ENCODE data around the gene DVL2. TPM values are rescaled to one million over a fixed set of nuclear protein-coding genes. Genes with fewer than 3 reads are reported as not detected.

DVL2 gene
- total and polyA plus RNA-seq, 2 experiments from 2014 or later = 79.2 to 121 TPM

DNA sequence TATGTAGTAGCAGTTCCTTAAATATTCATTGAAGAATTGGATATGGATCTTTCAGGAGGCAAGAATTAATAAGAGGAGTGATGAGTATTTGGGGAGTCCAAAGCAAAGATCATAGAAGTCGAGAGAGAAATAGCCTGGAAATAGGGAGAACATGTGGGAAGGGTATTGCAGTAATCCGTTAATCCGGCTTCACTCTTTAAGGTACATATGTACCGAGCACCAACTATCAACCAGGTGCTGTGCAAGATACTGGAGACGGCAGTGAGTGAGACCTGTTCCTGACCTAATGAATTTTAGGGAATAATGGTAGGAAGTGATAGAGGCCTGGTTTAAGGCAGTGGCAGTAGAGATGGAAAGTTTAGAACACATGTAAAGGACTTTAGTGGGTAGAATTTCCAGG lies 18.8 kb upstream of the DVL2 start:
- Histone ChIP-seq H3K36me3 (peaks cover 14% of the 10 kb centered on the region), H3K27me3 (no peaks in the 10 kb centered on the region), H3K4me1 (ENCODE audit: low read depth) (peaks cover 19% of the 10 kb centered on the region), H3K4me3 (peak overlapping the region; percentile 69), H3K27ac (peak overlapping the region; percentile 99), H3K9me3 (ENCODE audit: low read depth) (no peaks in the 10 kb centered on the region)
- no peak for TF ChIP-seq CTCF (IDR thresholded peaks at IDR 0.05; ENCODE audit: low read depth, low read length)
- DNase-seq (ENCODE audit: low read depth in 1 of 2, low spot score in 1 of 2) = no peak

- Histone ChIP-seq H3K4me3 (peak within 1 kb of the TSS; percentile 69), H3K4me1 (ENCODE audit: low read depth) (peaks cover 19% of the 10 kb centered on the region), H3K9me3 (ENCODE audit: low read depth) (no peaks in the 10 kb centered on the region), H3K27me3 (no peaks in the 10 kb centered on the region), H3K36me3 (peaks cover 9% of the 10 kb centered on the region), H3K27ac (peak within 1 kb of the TSS; percentile 99)
- peak; percentile 10 for TF ChIP-seq CTCF (IDR thresholded peaks at IDR 0.05; ENCODE audit: low read depth, low read length)
- DNase-seq (ENCODE audit: low read depth in 1 of 2, low spot score in 1 of 2) = peak; percentile 94 to 97
Observed at GRCh38 chr17:7252176-7253043, 18.1 kb upstream of the DVL2 start, which contains the start of gene ELP5. ELP5 (plus strand) TSS chr17:7252215; CDS start chr17:7252551, 336 bp downstream.

DNA sequence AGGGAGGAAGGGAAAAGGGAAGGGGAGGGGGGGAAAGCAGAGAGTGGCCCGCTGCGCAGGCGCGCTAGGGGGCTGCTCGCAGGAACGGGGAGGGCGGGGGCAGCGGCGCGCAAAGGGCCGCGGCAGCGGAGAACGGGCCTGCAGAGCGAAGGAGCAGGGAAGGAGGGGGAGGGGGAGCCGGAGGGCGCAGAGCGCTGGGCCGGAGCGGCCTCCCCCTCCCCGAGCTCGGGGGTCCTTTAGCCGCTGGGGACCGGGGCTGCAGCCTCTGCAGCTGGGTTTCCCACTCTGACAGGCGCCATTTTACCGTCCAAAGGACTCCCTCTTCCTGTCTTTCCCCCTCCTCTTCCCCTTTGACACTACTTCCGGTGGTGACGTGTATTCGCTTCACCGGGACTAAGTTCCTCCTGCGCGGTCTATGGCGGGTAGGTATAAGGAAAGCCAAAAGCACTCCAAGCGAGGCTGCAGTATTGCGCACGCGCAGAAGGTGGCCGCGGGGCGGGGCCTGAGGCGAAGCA lies 17.4 kb upstream of the DVL2 start, which contains the start of gene CTDNEP1:
CTDNEP1 (minus strand) TSS at position 74 of the 515 bp plus-strand sequence. CDS start 438 bp downstream, outside the sequence.
- Histone ChIP-seq H3K36me3 (peaks cover 8% of the 10 kb centered on the region), H3K4me1 (ENCODE audit: low read depth) (peaks cover 19% of the 10 kb centered on the region), H3K9me3 (ENCODE audit: low read depth) (no peaks in the 10 kb centered on the region), H3K27me3 (no peaks in the 10 kb centered on the region), H3K4me3 (peak within 1 kb of the TSS; percentile 69), H3K27ac (peak within 1 kb of the TSS; percentile 99)
- peak; percentile 98 to 100 for DNase-seq (ENCODE audit: low read depth in 1 of 2, low spot score in 1 of 2)
- no peak for TF ChIP-seq CTCF (IDR thresholded peaks at IDR 0.05; ENCODE audit: low read depth, low read length)

- Histone ChIP-seq H3K9me3 (ENCODE audit: low read depth) (no peaks in the 10 kb centered on the region), H3K4me3 (peak overlapping the region; percentile 69), H3K36me3 (peaks cover 11% of the 10 kb centered on the region), H3K27ac (peak overlapping the region; percentile 99), H3K4me1 (ENCODE audit: low read depth) (peaks cover 19% of the 10 kb centered on the region), H3K27me3 (no peaks in the 10 kb centered on the region)
- no peak for DNase-seq (ENCODE audit: low read depth in 1 of 2, low spot score in 1 of 2)
- no peak for TF ChIP-seq CTCF (IDR thresholded peaks at IDR 0.05; ENCODE audit: low read depth, low read length)
Observed at GRCh38 chr17:7250695-7251627, 16.6 kb upstream of the DVL2 start.

DNA sequence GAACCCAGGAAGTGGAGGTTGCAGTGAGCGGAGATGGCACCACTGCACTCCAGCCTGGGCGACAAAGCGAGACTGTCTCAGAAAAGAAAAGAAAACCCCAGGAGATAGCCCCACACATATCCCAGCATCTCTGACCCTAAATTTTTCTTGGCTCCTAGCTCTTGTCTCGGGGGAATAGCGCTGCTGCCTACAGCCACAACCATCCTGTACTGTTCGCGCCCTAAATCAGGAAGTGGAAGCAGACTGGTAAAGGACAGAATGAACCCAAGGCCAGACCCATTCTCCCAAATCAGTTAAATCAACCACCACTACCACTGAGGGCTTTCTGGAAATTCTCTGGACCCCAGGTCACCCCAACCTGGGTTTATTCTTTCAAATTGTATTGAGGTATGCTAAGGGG lies 15.5 kb upstream of the DVL2 start:
- DNase-seq (ENCODE audit: low read depth in 1 of 2, low spot score in 1 of 2) = no peak
- H3K27me3 ChIP-seq = no peaks in the 10 kb centered on the region

More for the DNA sequence above, 15.5 kb upstream of the DVL2 start:
- peak overlapping the region; percentile 99 for H3K27ac ChIP-seq
- no peaks in the 10 kb centered on the region for H3K9me3 ChIP-seq (ENCODE audit: low read depth)
- no peak for TF ChIP-seq CTCF (IDR thresholded peaks at IDR 0.05; ENCODE audit: low read depth, low read length)
- H3K4me3 ChIP-seq = peak overlapping the region; percentile 69
- H3K36me3 ChIP-seq = peaks cover 14% of the 10 kb centered on the region
- peaks cover 19% of the 10 kb centered on the region for H3K4me1 ChIP-seq (ENCODE audit: low read depth)

Measured in cardiac muscle cell (in vitro differentiated cells and primary cell).